WI38 (cell line): ENCODE data around the gene DNLZ.
A peak's percentile ranks its signal among the peaks of the same experiment; 100 is the strongest.

ENCODE experiments used
- H3K4me3 ChIP-seq: 2 replicates; pipeline ENCODE4 v1.5.1; 2011; ENCODE audit warnings: low read depth, mild to moderate bottlenecking, control low read depth, low read length
- TF ChIP-seq, protein P1 (sequence below): IDR thresholded peaks from 2 replicates; pipeline ENCODE4 v1.5.1; 2012; ENCODE audit warnings: low read depth, mild to moderate bottlenecking, control low read depth, low read length

The DNLZ gene

DNA sequence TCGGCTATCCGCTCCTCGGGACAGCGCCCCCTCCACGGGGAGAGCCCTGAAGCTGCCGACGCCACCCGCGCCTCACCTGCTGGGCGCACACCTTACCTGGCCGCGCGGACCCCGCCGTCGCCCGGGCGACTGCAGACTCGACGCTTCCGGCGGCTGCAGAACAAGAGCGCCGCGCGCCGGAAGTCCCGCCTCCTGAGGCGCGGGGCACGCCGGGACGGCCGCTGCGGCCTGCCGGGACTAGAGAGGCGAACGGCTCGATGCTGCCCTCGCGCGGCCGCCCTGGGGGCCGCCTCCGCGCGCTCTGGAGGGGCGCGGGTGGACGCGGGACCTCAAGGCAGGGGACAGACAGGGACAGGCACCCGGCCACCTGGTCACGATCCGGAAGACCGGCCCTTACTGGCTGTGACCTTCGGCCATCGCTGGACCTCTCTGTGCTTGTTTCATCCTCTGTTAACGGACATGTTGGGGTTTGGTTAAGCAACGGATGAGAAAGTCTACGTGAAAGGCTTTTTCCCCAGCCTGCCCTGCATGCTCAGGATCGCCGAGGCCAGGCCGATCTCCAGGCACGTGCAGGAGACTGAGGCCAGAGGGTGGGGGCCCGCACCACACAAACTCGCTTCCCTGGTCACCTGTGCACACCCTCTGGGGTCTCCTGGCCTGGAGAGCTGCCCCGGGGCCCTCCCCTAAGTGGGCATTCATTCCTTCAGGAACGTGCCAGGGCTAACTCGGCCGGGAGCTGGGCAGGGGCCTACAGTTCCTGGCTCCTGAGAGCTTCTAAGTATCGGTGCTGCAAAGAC is 36.7 kb upstream of the DNLZ start, which contains the start of gene SNAPC4:
Gene SNAPC4, minus strand, starts transcription at position 133 of the 797 bp plus-strand sequence. CDS start 1,742 bp downstream, outside the sequence.
- TF ChIP-seq, protein P1, sequence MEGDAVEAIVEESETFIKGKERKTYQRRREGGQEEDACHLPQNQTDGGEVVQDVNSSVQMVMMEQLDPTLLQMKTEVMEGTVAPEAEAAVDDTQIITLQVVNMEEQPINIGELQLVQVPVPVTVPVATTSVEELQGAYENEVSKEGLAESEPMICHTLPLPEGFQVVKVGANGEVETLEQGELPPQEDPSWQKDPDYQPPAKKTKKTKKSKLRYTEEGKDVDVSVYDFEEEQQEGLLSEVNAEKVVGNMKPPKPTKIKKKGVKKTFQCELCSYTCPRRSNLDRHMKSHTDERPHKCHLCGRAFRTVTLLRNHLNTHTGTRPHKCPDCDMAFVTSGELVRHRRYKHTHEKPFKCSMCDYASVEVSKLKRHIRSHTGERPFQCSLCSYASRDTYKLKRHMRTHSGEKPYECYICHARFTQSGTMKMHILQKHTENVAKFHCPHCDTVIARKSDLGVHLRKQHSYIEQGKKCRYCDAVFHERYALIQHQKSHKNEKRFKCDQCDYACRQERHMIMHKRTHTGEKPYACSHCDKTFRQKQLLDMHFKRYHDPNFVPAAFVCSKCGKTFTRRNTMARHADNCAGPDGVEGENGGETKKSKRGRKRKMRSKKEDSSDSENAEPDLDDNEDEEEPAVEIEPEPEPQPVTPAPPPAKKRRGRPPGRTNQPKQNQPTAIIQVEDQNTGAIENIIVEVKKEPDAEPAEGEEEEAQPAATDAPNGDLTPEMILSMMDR, result peak; percentile 73
- H3K4me3 ChIP-seq, result peak within 1 kb of the TSS; percentile 83

DNA sequence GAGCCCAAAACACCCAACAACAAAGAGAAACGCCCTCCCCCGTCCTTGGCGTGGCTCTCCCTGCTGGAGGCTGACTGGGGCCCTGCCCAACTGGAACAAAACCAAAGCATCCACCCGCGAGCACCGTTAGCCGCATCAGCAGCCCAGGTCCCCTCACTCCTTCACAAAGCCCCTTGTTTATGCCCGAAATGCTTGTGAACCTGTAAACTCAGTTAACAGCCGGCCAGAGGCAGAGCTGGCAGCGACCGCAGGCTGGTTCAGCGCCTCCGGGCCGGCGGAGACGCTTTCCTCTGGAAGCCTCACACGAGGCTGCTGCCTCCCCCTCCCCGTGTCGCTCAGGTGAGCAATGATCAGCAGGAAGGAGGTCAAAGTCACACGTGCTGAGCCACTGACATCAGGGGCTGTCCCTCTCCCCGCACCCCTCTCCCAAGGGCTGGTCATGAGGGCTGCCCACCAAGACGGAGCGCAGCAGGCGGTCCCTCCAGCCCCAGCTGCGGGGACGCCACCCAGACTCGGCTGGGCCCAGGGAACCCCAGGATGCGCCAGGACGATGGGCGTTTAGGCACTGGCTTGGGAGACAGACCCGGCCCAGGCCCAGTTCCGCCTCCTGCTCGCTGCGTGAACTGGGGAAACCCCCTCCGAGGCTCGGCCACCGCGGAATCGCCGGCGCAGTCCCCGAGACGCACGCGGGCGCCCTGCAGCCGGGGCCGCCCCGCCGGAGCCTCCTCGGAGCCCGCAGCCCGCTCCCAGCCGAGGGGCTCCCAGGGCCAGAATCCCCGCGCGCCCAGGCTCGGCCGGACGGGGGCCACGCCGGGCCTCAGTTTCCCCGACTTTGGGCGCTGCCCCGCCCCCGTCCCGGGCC is 35.9 kb upstream of the DNLZ start:
- TF ChIP-seq, protein P1, result no peak
- H3K4me3 ChIP-seq, result peak overlapping the region; percentile 83

DNA sequence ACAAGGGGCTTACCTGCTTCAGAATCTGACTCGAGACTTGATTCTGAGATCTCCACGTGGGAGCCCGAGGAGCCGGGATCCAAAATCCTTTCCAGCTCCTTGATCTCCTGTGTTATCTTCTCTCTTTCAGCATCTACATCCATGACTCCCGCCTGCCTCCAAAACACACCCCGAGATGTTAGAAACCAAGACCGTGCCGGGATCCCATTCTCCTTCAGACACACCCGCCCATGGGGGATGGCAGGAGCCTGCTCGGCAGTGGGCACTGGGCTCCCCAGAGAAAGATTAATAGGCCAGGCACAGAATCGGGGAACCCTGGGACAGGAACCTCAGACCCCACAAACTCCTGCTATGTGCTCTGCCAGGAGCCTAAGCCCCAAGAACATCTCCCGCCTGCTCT is 34.7 kb upstream of the DNLZ start:
- H3K4me3 ChIP-seq, result no peak overlapping the region; the same call in 1 of the 2 replicates
- TF ChIP-seq, protein P1, result no peak

DNA sequence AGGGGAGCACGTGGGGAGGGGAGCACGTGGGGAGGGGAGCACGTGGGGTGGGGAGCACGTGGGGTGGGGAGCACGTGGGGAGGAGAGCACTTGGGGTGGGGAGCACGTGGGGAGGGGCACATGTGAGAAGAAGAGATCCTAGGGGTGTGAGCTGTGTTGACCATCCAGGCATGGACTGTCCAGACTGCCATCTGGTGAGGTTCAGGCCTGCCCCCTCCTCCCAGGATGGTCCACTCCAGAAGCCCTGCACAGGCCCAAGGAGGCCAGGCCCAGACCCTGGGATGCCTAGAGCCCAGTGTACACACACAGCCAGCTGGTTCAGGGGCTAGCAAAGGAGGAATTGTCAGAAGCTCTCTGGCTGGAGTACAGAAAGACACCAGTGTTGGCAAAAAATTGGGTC is 34.1 kb upstream of the DNLZ start:
- TF ChIP-seq, protein P1, result no peak

DNA sequence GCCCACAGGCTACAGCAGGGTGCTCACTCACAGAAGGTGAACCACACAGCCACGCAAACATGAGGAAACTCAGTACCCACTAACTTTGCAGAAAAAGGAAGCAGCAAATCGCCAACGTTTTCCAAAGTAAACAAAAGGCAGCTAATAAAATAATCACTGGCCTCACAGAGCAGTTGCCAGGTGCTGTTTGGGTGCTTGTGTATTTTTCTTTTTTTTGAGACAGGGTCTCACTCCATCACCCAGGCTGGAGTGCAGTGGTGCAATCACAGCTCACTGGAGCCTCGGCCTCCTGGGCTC is 32.6 kb upstream of the DNLZ start:
- TF ChIP-seq, protein P1, result no peak
- no peak overlapping the region for H3K4me3 ChIP-seq

More for the DNA sequence above, 34.1 kb upstream of the DNLZ start:
- no peak overlapping the region for H3K4me3 ChIP-seq

DNA sequence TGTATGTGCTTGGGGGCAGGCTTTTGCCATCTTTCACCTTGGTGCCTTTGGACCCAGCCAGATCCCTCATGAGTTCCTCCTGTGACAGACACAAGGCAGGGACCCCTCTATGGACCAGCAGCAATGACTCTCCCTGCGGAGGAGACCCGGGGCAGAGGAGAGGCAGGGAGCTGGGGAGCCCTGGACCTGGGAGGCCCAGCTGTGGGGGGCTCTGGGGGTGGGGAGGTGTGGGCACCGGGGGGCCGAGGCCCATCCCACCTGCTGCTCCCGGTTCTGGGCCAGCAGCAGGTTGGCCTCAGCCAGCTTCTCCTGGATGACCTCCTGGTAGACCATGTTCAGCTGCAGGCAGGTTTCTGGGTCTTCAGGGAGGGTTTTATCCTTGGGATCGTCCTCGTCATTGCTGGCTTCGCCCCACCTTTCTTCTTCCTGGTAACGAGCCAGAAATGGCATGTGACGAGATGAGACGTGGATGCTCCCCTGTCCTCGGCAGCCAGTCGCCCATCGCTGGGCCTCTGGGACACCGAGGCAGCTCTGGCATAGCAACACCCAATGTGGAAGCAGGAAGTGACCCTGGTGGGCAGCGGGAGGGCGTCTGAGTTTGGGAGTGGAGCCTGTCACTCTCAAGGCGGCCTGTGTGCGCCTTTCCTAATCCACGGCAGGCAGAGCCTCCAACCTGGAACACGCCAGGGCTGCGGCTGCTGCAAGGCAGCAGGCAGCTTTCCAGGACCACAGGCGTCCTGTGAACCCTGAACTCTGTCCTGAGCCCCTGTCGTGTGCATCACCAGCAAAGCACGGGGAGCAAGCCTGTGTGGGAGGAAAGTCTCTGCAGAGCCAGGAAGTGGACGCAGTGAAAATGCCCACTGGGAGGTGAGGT is 32.0 kb upstream of the DNLZ start:
- TF ChIP-seq, protein P1, result no peak
- no peak overlapping the region for H3K4me3 ChIP-seq
